HCT116 (cell line): ENCODE measurements around the gene AGTRAP. TPM values are rescaled to one million over a fixed set of nuclear protein-coding genes. Genes with fewer than 3 reads are reported as not detected.

Source experiments
- ATAC-seq: fragments of 200-7000 bp; cut with Tn5 transposase; 2 replicates; pipeline ENCODE4 v1.9.1; 2020; ENCODE audit warnings: mild to moderate bottlenecking, moderate library complexity
- BruUV-seq: library from RNA; stranded (reverse); fragments of 400-500 nt; replicated peaks from 2 replicates; lab custom pipeline; 2021; lab: Mats Ljungman, UMichigan
- CTCF ChIA-PET: fragments of 300-600 bp; sonication (Branson Sonifier 250); formaldehyde crosslinking; loops from one replicate; lab custom pipeline; 2021; ENCODE audit warnings: antibody characterized with exemption; lab: Charles Lee
- POLR2A ChIA-PET: fragments of 300-600, 350-600 bp; sonication (Branson Sonifier 250); formaldehyde crosslinking; loops from one replicate; lab custom pipeline; 2021; ENCODE audit warnings: antibody characterized with exemption; lab: Charles Lee
- RAD21 ChIA-PET, 2 experiments: fragments of 300-600 bp; sonication (Branson Sonifier 250); formaldehyde crosslinking; loops; one replicate each; lab custom pipeline; 2023; ENCODE audit warnings: low total read pairs in 2 of 2; ENCODE audit not compliant: uncharacterized antibody in 2 of 2, unreplicated experiment in 2 of 2, low non-redundant PET in 1 of 2; lab: Charles Lee
- DNase-seq: peaks from one replicate; pipeline ENCODE4 v3.0.0-alpha.2; 2010; ENCODE audit warnings: low read depth, low spot score
- H2AFZ ChIP-seq: fragments of 200-600 bp; shearing (Covaris generic), sonication (generic); 2 replicates; pipeline ENCODE4 v1.6.1; 2017; ENCODE audit warnings: low read depth, mixed run types, mixed read lengths, antibody characterized with exemption, low read length; ENCODE audit not compliant: poor library complexity, severe bottlenecking
- H3K27ac ChIP-seq: 2 replicates; pipeline ENCODE4 v1.5.1; 2012; ENCODE audit warnings: low read depth, low read length
- H3K27me3 ChIP-seq: fragments of 200-600 bp; sonication (generic); 2 replicates; pipeline ENCODE4 v1.6.1; 2016; ENCODE audit warnings: mixed run types, low read length, mixed read lengths; ENCODE audit not compliant: insufficient read depth
- H3K36me3 ChIP-seq, 2 experiments: fragments of 200-500 bp in 1 of 2; fragments of 200-600 bp in 1 of 2; sonication (Bioruptor generic) in 1 of 2; sonication (generic) in 1 of 2; 2 replicates each; pipeline versions ENCODE4 v1.5.1 to v1.6.1; 2014 to 2016; ENCODE audit warnings: low read length in 2 of 2, inconsistent platforms in 1 of 2, mixed read lengths in 1 of 2, mixed run types in 1 of 2; ENCODE audit not compliant: insufficient read depth in 2 of 2, control insufficient read depth in 1 of 2
- H3K4me1 ChIP-seq, 2 experiments: fragments of 200-600 bp in 1 of 2; sonication (generic) in 1 of 2; 2 replicates each; pipeline versions ENCODE4 v1.5.1 to v1.6.1; 2012 to 2017; ENCODE audit warnings: low read length in 2 of 2, inconsistent platforms in 1 of 2, mild to moderate bottlenecking in 1 of 2, mixed read lengths in 1 of 2, mixed run types in 1 of 2, moderate library complexity in 1 of 2; ENCODE audit not compliant: insufficient read depth in 2 of 2, control insufficient read depth in 1 of 2
- H3K4me2 ChIP-seq: fragments of 200-600 bp; sonication (generic); 2 replicates; pipeline ENCODE4 v1.6.1; 2017; ENCODE audit warnings: mixed run types, low read length, mixed read lengths
- H3K4me3 ChIP-seq, 2 experiments: fragments of 200-600 bp in 1 of 2; sonication (generic) in 1 of 2; replicated peaks in 1 of 2; 2 replicates each; pipeline ENCODE4 v1.5.1; 2011 to 2016; ENCODE audit warnings: low read length in 2 of 2, control low read depth in 1 of 2, low read depth in 1 of 2, mild to moderate bottlenecking in 1 of 2, mixed read lengths in 1 of 2, mixed run types in 1 of 2
- H3K79me2 ChIP-seq: fragments of 200-600 bp; sonication (generic); 2 replicates; pipeline ENCODE4 v1.6.1; 2017; ENCODE audit warnings: mild to moderate bottlenecking, mixed run types, low read length, moderate library complexity, mixed read lengths; ENCODE audit not compliant: insufficient read depth
- H3K9ac ChIP-seq: fragments of 200-600 bp; sonication (generic); 2 replicates; pipeline ENCODE4 v1.6.1; 2016; ENCODE audit warnings: low read length, mixed read lengths
- H3K9me2 ChIP-seq: fragments of 200-600 bp; sonication (generic), shearing (Covaris generic); 2 replicates; pipeline ENCODE4 v1.6.1; 2017; ENCODE audit warnings: mixed run types, mild to moderate bottlenecking, moderate library complexity; ENCODE audit not compliant: insufficient read depth
- H3K9me3 ChIP-seq, 2 experiments: fragments of 200-500 bp in 1 of 2; fragments of 200-600 bp in 1 of 2; sonication (Bioruptor generic) in 1 of 2; sonication (generic) in 1 of 2; 2 replicates each; pipeline ENCODE4 v1.6.1; 2014 to 2017; ENCODE audit warnings: low read length in 2 of 2, mixed read lengths in 2 of 2, inconsistent platforms in 1 of 2, low read depth in 1 of 2, mild to moderate bottlenecking in 1 of 2, mixed run types in 1 of 2, moderate library complexity in 1 of 2; ENCODE audit not compliant: control insufficient read depth in 1 of 2, insufficient read depth in 1 of 2
- H4K20me1 ChIP-seq: fragments of 200-600 bp; sonication (generic), shearing (Covaris generic); 2 replicates; pipeline ENCODE4 v1.6.1; 2017; ENCODE audit warnings: mixed run types, mild to moderate bottlenecking, moderate library complexity; ENCODE audit not compliant: insufficient read depth
- CBX3 ChIP-seq: IDR thresholded peaks from 2 replicates; pipeline ENCODE4 v1.6.1; 2012; ENCODE audit warnings: low read depth
- CEBPB ChIP-seq: IDR thresholded peaks from 2 replicates; pipeline ENCODE4 v1.6.1; 2012; ENCODE audit warnings: low read depth
- EGR1 ChIP-seq: IDR thresholded peaks from 2 replicates; pipeline ENCODE4 v1.6.1; 2012; ENCODE audit warnings: low read depth
- ELF1 ChIP-seq: IDR thresholded peaks from 2 replicates; pipeline ENCODE4 v1.6.1; 2012; ENCODE audit warnings: low read depth, borderline replicate concordance
- EZH2 ChIP-seq: fragments of 200-600 bp; sonication (generic); IDR thresholded peaks from 2 replicates; pipeline ENCODE4 v1.6.1; 2017; ENCODE audit warnings: antibody characterized with exemption, mixed run types
- EZH2phosphoT487 ChIP-seq: fragments of 200-600 bp; IDR thresholded peaks from 2 replicates; pipeline ENCODE4 v1.6.1; 2018; ENCODE audit warnings: antibody characterized with exemption, borderline replicate concordance
- FOSL1 ChIP-seq: IDR thresholded peaks from 2 replicates; pipeline ENCODE4 v1.6.1; 2012; ENCODE audit warnings: low read depth
- JUND ChIP-seq: IDR thresholded peaks from 2 replicates; pipeline ENCODE4 v1.6.1; 2012
- MAX ChIP-seq: IDR thresholded peaks from 2 replicates; pipeline ENCODE4 v1.6.1; 2012
- POLR2A ChIP-seq: IDR thresholded peaks from 2 replicates; pipeline ENCODE4 v1.7.0; 2011; ENCODE audit warnings: borderline replicate concordance; ENCODE audit not compliant: insufficient read depth, insufficient read length; ENCODE audit errors: extremely low read depth
- POLR2AphosphoS5 ChIP-seq: IDR thresholded peaks from 2 replicates; pipeline ENCODE4 v1.6.1; 2011; ENCODE audit warnings: mild to moderate bottlenecking, low read depth, low read length, moderate library complexity
- RAD21 ChIP-seq: IDR thresholded peaks from 2 replicates; pipeline ENCODE4 v1.6.1; 2012; ENCODE audit warnings: low read depth, mild to moderate bottlenecking
- SIN3A ChIP-seq: IDR thresholded peaks from 2 replicates; pipeline ENCODE4 v1.6.1; 2012; ENCODE audit warnings: low read depth
- SP1 ChIP-seq: IDR thresholded peaks from 2 replicates; pipeline ENCODE4 v1.6.1; 2012; ENCODE audit warnings: low read depth
- TCF7L2 ChIP-seq: IDR thresholded peaks from 2 replicates; pipeline ENCODE4 v1.7.0; 2011; ENCODE audit warnings: borderline replicate concordance, inconsistent platforms; ENCODE audit not compliant: insufficient read depth, insufficient read length; ENCODE audit errors: extremely low read depth
- ZFX ChIP-seq: fragments of 450-650 bp; IDR thresholded peaks from 2 replicates; pipeline ENCODE4 v1.6.1; 2017
- ZNF274 ChIP-seq: fragments of 200-500 bp; sonication (Bioruptor generic); IDR thresholded peaks from 2 replicates; pipeline ENCODE4 v1.6.1; 2014; ENCODE audit warnings: mild to moderate bottlenecking, low read depth, low read length, inconsistent platforms
- intact Hi-C: fragments of 100-400 bp; cut with micrococcal nuclease; formaldehyde crosslinking; loops from 2 replicates; pipeline ENCODE4 v1.10.0; 2022
- total RNA-seq: library from RNA; stranded (reverse); gene quantifications from one replicate; pipeline ENCODE4 v1.2.1, GENCODE V29; 2021; ENCODE audit not compliant: unreplicated experiment
- TF ChIP-seq, protein P1 (sequence below), 3 experiments: fragments of 200-600 bp in 1 of 3; sonication (generic) in 1 of 3; IDR thresholded peaks in 2 of 3; conservative IDR thresholded peaks in 1 of 3; 2 replicates each; pipeline ENCODE4 v1.5.1; 2012 to 2017; ENCODE audit warnings: low read depth in 2 of 3, low read length in 2 of 3, antibody characterized with exemption in 1 of 3, borderline replicate concordance in 1 of 3, control low read depth in 1 of 3, mild to moderate bottlenecking in 1 of 3, mixed read lengths in 1 of 3, mixed run types in 1 of 3, moderate library complexity in 1 of 3; ENCODE audit not compliant: insufficient read depth in 1 of 3
- TF ChIP-seq, protein P2 (sequence below): IDR thresholded peaks from 2 replicates; pipeline ENCODE4 v1.6.1; 2011; ENCODE audit warnings: mild to moderate bottlenecking, low read length, moderate library complexity; ENCODE audit not compliant: insufficient replicate concordance; ENCODE audit errors: extremely low read depth
- TF ChIP-seq, protein P3 (sequence below): IDR thresholded peaks from 2 replicates; pipeline ENCODE4 v1.6.1; 2012

Gene AGTRAP
- total RNA-seq, 1 experiment from 2014 or later: 49.0 TPM

GRCh38 chr1:11771481-11772043 lies 35.6 kb downstream of the AGTRAP start:
- no peaks in the 10 kb centered on the region for H3K27me3 ChIP-seq
- H4K20me1 ChIP-seq: no peaks in the 10 kb centered on the region
- no peak overlapping the region for H3K4me2 ChIP-seq
- no peak overlapping the region for H3K9ac ChIP-seq
- DNase-seq (no peak), ATAC-seq (no peak)
- TF ChIP-seq ELF1 (no peak), CEBPB (no peak), SP1 (no peak), CBX3 (no peak), RAD21 (no peak), EGR1 (no peak), ZFX (no peak), POLR2A (no peak), MAX (no peak), FOSL1 (no peak), JUND (no peak), SIN3A (no peak), EZH2 (no peak), TCF7L2 (no peak), POLR2AphosphoS5 (no peak), ZNF274 (no peak), EZH2phosphoT487 (no peak)
- TF ChIP-seq, protein P1, sequence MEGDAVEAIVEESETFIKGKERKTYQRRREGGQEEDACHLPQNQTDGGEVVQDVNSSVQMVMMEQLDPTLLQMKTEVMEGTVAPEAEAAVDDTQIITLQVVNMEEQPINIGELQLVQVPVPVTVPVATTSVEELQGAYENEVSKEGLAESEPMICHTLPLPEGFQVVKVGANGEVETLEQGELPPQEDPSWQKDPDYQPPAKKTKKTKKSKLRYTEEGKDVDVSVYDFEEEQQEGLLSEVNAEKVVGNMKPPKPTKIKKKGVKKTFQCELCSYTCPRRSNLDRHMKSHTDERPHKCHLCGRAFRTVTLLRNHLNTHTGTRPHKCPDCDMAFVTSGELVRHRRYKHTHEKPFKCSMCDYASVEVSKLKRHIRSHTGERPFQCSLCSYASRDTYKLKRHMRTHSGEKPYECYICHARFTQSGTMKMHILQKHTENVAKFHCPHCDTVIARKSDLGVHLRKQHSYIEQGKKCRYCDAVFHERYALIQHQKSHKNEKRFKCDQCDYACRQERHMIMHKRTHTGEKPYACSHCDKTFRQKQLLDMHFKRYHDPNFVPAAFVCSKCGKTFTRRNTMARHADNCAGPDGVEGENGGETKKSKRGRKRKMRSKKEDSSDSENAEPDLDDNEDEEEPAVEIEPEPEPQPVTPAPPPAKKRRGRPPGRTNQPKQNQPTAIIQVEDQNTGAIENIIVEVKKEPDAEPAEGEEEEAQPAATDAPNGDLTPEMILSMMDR (IDR thresholded peaks at IDR 0.05 in 2 of 3, conservative IDR thresholded peaks at IDR 0.05 in 1 of 3; ENCODE audit: borderline replicate concordance in 1 of 3, insufficient read depth in 1 of 3, low read depth in 2 of 3, low read length in 2 of 3): no peak
- TF ChIP-seq, protein P2, sequence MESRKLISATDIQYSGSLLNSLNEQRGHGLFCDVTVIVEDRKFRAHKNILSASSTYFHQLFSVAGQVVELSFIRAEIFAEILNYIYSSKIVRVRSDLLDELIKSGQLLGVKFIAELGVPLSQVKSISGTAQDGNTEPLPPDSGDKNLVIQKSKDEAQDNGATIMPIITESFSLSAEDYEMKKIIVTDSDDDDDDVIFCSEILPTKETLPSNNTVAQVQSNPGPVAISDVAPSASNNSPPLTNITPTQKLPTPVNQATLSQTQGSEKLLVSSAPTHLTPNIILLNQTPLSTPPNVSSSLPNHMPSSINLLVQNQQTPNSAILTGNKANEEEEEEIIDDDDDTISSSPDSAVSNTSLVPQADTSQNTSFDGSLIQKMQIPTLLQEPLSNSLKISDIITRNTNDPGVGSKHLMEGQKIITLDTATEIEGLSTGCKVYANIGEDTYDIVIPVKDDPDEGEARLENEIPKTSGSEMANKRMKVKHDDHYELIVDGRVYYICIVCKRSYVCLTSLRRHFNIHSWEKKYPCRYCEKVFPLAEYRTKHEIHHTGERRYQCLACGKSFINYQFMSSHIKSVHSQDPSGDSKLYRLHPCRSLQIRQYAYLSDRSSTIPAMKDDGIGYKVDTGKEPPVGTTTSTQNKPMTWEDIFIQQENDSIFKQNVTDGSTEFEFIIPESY: no peak
- TF ChIP-seq, protein P3, sequence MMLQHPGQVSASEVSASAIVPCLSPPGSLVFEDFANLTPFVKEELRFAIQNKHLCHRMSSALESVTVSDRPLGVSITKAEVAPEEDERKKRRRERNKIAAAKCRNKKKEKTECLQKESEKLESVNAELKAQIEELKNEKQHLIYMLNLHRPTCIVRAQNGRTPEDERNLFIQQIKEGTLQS: no peak
- H3K4me3 ChIP-seq: no peak overlapping the region
- no peaks in the 10 kb centered on the region for H3K9me2 ChIP-seq
- H3K27ac ChIP-seq: no peak overlapping the region
- no peaks in the 10 kb centered on the region for H3K36me3 ChIP-seq
- no peak overlapping the region for H2AFZ ChIP-seq
- H3K79me2 ChIP-seq: no peaks in the 10 kb centered on the region
- no peaks in the 10 kb centered on the region for H3K9me3 ChIP-seq
- RAD21 ChIA-PET: no interaction called here
- intact Hi-C loops: no loop called here
- BruUV-seq: no TSS peak
- POLR2A ChIA-PET: no interaction called here
- H3K4me1 ChIP-seq: peaks cover 0 to 4% of the 10 kb centered on the region in 2 experiments; a peak in 1 of 4 replicates
- CTCF ChIA-PET: no interaction called here
